ENCODE results near the gene WDR31. TPM values are rescaled to one million over a fixed set of nuclear protein-coding genes. Genes with fewer than 3 reads are reported as not detected.
"Not testable (repeated sequence)": the region's sequence is repeated elsewhere in the genome, so short reads cannot be mapped to it uniquely, and the experiment has no call there.

WDR31 gene
- total RNA-seq, 2 experiments from 2014 or later = 0.85 to 1.4 TPM

DNA sequence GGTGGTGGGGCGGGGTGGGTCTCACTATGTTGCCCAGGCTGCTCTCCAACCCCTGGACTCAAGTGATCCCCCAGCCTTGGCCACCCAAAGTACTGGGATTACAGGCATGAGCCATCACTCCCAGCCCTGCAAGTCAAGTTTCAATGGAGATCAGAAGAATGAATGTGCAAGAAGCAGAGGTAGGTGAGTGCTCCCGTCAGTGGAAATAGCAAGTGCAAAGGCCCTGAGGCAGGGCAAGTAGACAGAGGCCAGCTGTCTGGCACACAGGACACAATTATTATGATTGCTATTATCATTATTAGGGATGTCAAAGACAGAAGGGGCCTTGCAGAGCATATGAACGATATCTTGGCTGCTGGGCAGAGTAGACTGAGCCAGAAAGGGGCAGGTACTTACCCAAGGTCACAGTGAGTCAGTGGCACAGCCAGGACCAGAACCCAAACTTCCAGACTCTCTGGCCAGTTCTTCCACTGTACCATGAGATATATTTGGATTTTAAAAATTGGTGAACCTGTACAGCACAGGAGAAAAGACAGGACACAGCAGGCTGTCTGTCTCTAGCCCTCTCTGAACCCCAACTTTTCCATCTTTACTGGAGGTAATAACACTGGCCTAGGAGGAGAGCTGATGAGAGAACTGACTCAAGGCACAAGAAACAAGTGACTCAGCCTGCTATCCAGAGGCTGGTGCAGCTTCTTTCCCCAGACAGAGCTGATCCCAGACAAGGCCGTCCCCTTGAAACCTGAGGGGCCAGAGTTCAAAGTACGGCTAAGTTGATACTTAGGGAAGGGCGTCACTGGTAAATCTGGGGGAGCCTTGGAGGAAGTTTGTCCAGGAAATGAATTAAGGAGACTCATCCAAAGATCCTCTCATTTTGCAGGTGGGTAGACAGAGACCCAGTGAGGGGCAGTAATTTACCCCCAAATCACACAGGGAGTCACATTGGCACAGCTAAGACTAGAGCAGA, 35.3 kb upstream of the WDR31 start:
- Mint-ChIP-seq H3K9me3 (no peaks in the 10 kb centered on the region), H3K27me3 (no peaks in the 10 kb centered on the region), H3K36me3 (ENCODE audit: low read depth) (peaks cover 21% of the 10 kb centered on the region), H3K27ac (peak overlapping the region; percentile 52), H3K4me3 (peak overlapping the region; percentile 76), H3K4me1 (peaks cover 16% of the 10 kb centered on the region)
- no peak for DNase-seq
- ChIA-PET CTCF (interaction anchor here (1.0 kb wide), 1 partner anchor 30 kb away, joined by 3 read pairs; no protein-coding TSS in a partner anchor), POLR2A (interaction anchor here (1.9 to 2.3 kb wide), 3 partner anchors 27 to 35 kb away, joined by 7 to 25 read pairs (median 8); partner anchors contain the start of genes C9orf43, POLE3 and WDR31)

DNA sequence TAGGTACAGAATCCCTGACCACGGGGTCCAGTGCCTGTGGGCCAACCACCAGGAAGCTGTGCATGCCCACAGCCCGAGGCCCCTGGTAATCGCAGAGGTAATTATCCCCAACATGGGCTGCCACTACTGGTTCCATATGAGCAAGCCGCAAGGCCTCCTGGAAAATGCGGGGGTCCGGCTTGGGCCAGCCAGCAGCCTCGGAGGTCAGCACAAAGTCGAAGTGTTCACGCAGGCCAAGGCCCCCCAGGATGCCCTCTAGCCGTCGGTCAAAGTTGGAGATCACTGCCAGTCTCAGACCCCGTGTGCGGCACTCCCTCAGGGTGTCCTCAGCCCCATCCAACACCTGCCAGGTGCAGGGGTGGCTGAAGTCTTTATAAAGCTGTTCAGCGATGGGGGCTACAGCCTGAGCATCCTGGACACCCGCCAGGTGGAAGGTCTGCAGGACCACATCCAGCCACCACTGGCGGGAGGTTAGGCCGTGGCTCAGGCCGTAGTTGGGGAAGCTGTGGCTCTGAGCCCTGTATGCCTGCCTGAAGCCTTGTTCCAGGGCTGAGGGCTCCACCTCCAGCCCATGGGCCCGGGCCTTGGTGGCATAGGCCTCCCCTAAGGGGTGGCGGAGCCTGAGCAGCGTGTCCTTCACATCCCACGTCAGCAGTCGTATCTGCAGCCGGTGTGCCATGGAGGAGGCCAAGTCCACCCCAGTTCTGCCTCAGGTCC, 33.8 kb upstream of the WDR31 start:
- no peak overlapping the region for H3K4me3 Mint-ChIP-seq
- ChIA-PET POLR2A (interaction anchor here (0.6 to 0.7 kb wide), 2 partner anchors 23 to 98 kb away, joined by 3 read pairs; no protein-coding TSS in a partner anchor), CTCF (no interaction called here)
- no peaks in the 10 kb centered on the region for H3K27me3 Mint-ChIP-seq
- peaks cover 21% of the 10 kb centered on the region for H3K36me3 Mint-ChIP-seq (ENCODE audit: low read depth)
- H3K4me1 Mint-ChIP-seq = peaks cover 16% of the 10 kb centered on the region
- no peaks in the 10 kb centered on the region for H3K9me3 Mint-ChIP-seq
- H3K27ac Mint-ChIP-seq = no peak overlapping the region
- no peak for DNase-seq

DNA sequence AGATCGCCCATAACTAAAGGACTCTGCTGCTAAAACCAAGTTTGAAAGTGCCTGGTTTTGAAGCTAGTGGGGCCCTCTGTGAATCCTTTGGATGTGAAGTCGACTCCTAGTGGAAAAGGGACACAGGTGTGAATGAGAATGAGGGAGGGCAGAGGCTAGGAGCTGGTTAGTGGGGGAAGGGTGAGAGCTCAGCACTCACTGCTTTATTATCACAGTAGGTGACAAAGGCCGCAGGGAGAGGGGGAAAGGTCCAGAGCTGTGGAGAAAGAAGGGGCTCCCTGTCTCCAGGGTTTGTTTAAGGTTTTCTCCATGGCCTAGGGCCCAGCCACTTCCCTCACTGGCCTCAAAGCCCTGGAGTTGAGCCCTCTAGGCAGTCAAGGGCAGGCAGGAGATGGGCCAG, 33.2 kb upstream of the WDR31 start:
- DNase-seq = no peak
- Mint-ChIP-seq H3K4me3 (no peak overlapping the region), H3K4me1 (peaks cover 16% of the 10 kb centered on the region), H3K27ac (no peak overlapping the region), H3K36me3 (ENCODE audit: low read depth) (peaks cover 21% of the 10 kb centered on the region), H3K27me3 (no peaks in the 10 kb centered on the region), H3K9me3 (no peaks in the 10 kb centered on the region)
- CTCF ChIA-PET = no interaction called here
- POLR2A ChIA-PET = interaction anchor here (1.5 kb wide), 1 partner anchor 37 kb away, joined by 3 read pairs; the partner anchor contains the start of genes C9orf43 and POLE3

DNA sequence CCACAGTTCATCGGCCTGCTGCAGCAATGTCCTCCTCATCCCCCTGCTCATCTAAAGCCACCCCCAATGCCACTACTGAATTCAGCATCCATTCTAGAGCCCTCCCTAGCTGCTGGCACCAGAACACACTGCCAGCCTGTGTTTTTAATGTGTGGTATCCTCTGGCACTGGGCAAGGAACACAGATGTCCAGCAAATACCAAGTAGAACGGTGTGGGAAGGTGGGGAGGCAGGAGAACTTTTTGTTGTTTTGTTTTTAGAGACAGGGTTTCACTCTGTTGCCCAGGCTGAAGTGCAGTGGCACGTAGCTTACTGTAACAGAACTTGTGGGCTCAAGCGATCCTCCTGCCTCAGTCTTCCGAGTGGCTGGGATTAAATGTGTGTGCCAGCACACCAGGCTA, 32.0 kb upstream of the WDR31 start:
- H3K27me3 Mint-ChIP-seq = no peaks in the 10 kb centered on the region
- ChIA-PET CTCF (no interaction called here), POLR2A (interaction anchor here (0.9 to 1.5 kb wide), 2 partner anchors 22 to 38 kb away, joined by 3 read pairs; partner anchors contain the start of genes C9orf43 and POLE3)
- no peaks in the 10 kb centered on the region for H3K9me3 Mint-ChIP-seq
- peaks cover 21% of the 10 kb centered on the region for H3K36me3 Mint-ChIP-seq (ENCODE audit: low read depth)
- H3K27ac Mint-ChIP-seq = no peak overlapping the region
- no peak for DNase-seq
- H3K4me1 Mint-ChIP-seq = peaks cover 14% of the 10 kb centered on the region
- no peak overlapping the region for H3K4me3 Mint-ChIP-seq

DNA sequence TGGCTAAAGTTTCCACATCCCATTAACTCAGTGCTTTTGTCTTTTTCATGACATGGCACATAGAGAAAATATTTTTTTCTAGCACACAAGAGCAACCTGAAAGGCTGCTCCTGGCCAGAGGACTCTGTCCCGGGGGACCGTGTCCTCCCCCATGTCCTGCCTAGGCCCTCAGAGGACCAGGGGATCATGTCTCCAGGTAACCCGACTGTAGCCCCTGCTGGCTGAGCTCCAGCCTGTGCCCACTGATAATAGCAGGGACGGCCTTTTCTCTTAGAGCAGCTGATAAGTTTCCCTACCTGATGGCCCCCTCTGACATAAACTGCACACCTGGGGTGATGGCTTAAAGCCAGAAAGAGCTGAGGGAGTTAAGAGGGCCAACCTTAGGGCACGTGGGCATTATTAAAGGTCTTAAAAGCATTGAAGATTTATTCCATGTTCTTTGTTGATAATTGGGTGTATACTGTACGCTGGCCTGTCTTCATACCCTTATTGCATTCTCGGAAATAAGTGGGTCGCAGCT, 30.8 kb upstream of the WDR31 start:
- H3K4me1 Mint-ChIP-seq = peaks cover 13% of the 10 kb centered on the region
- H3K27me3 Mint-ChIP-seq = no peaks in the 10 kb centered on the region
- no peaks in the 10 kb centered on the region for H3K9me3 Mint-ChIP-seq
- DNase-seq = no peak
- H3K27ac Mint-ChIP-seq = no peak overlapping the region
- CTCF ChIA-PET = no interaction called here
- H3K36me3 Mint-ChIP-seq (ENCODE audit: low read depth) = peaks cover 21% of the 10 kb centered on the region
- H3K4me3 Mint-ChIP-seq = no peak overlapping the region
- POLR2A ChIA-PET = no interaction called here

DNA sequence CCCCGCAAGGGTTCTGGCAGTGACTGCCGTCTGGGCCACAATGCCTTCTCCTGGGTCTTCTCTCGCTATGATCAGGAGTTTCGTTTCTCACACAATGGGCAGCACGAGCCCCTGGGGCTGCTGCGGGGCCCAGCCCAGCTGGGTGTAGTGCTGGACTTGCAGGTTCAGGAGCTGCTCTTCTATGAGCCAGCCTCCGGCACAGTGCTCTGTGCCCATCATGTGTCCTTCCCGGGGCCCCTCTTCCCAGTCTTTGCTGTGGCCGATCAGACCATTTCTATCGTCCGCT, 29.7 kb upstream of the WDR31 start:
- peaks cover 3% of the 10 kb centered on the region for H3K4me1 Mint-ChIP-seq
- DNase-seq = no peak
- no peak overlapping the region for H3K27ac Mint-ChIP-seq
- no peak overlapping the region for H3K4me3 Mint-ChIP-seq
- no peaks in the 10 kb centered on the region for H3K27me3 Mint-ChIP-seq
- ChIA-PET CTCF (interaction anchor here (0.6 kb wide), 1 partner anchor 27 kb away, joined by 3 read pairs; no protein-coding TSS in a partner anchor), POLR2A (no interaction called here)
- H3K9me3 Mint-ChIP-seq = no peaks in the 10 kb centered on the region
- peaks cover 13% of the 10 kb centered on the region for H3K36me3 Mint-ChIP-seq (ENCODE audit: low read depth)

DNA sequence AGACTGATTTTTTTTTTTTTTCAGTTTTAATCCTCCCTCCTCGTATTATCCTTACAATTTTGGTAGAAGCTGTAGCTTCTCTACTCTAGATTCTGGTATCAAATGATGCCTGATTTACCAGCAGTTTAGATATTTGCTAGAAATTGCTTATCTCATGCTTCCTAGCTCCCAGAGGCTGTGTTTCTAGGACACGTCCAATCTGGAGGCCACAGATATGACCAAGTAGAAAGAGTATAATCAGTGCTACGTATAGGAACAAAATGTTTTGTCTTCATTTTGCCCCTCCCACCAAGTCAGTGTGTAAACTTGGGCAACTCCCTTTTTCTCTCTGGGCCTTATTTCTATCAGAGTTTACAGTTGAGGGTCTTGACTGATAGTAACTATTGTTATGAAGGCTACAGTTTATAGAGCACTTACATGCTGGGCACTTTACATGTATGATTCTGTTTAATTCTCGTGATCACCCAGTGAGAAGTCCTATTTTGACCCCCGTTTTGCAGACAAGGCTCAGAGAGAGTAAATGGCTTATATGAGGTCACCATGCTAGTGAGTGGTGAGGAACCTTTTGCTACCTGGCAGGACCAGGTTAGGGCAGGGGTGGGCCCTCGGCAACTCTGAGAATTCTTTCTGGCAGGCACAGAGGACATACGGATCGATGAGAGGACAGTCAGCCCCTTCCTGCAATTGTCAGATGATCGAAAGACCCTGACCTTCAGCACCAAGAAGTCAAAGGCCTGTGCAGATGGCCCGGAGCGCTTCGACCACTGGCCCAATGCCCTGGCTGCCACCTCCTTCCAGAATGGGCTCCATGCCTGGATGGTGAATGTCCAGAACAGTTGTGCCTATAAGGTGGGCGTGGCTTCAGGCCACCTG, 29.1 kb upstream of the WDR31 start:
- ChIA-PET CTCF (no interaction called here), POLR2A (no interaction called here)
- H3K36me3 Mint-ChIP-seq (ENCODE audit: low read depth) = peaks cover 10% of the 10 kb centered on the region
- H3K4me3 Mint-ChIP-seq = no peak overlapping the region
- H3K27ac Mint-ChIP-seq = no peak overlapping the region
- H3K4me1 Mint-ChIP-seq = no peaks in the 10 kb centered on the region
- no peaks in the 10 kb centered on the region for H3K9me3 Mint-ChIP-seq
- DNase-seq = no peak
- H3K27me3 Mint-ChIP-seq = no peaks in the 10 kb centered on the region

DNA sequence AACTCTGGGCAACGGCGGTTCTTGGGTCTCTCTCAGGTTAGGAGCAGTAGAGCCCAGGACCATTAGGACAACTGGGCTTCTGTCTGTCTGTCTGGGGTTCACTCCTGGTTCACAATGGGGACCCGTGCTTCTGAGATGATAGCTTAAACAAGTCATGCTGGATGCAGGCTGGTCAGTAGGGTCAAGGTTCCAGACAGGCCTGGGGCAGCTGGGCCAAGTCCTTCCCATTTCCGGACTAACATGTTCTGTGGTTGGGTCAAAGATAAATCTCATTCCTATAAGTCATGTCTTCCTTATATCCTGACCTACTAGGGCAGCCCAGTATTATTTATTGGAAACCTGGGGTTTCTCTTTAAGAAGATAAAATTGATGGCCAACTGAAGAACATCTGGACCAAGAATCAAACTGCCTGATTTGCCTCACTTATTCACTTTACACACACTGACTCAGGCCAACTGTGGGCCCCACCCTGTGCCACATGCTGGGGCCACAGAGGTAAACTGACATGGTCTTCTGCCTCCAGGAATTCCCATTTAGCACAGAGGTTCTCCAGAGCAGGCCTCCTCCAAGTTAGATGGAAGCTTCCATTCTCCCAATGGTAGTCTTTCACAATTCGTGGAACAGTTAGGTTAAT, 28.4 kb upstream of the WDR31 start:
- Mint-ChIP-seq H3K4me3 (no peak overlapping the region), H3K9me3 (no peaks in the 10 kb centered on the region), H3K4me1 (no peaks in the 10 kb centered on the region), H3K36me3 (ENCODE audit: low read depth) (peaks cover 9% of the 10 kb centered on the region), H3K27me3 (no peaks in the 10 kb centered on the region), H3K27ac (no peak overlapping the region)
- POLR2A ChIA-PET = interaction anchor here (1.5 kb wide), 1 partner anchor 8 kb away, joined by 5 read pairs; the partner anchor contains the start of gene HDHD3
- CTCF ChIA-PET = interaction anchor here (0.7 to 1.0 kb wide), 2 partner anchors 20 to 218 kb away, joined by 3 to 4 read pairs; partner anchors contain the start of gene SLC31A2
- DNase-seq = no peak

DNA sequence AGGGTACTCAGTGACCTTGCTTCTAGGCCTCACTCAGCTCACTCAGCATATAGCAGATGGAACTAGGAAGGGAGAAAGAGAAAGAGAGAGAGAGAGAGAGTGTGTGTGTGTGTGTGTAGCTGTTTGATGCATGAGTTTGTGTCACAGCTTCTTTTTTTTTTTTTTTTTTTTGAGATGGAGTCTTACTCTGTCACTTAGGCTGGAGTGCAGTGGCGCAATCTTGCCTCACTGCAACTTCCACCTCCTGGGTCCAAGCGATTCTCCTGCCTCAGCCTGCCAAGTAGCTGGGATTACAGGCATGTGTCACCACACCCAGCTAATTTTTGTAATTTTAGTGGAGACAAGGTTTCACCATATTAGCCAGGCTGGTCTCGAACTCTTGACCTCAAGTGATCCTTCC, 25.6 kb upstream of the WDR31 start:
- H3K27ac Mint-ChIP-seq; H3K27me3 Mint-ChIP-seq; H3K4me1 Mint-ChIP-seq; H3K36me3 Mint-ChIP-seq (ENCODE audit: low read depth); H3K4me3 Mint-ChIP-seq; H3K9me3 Mint-ChIP-seq; POLR2A ChIA-PET; DNase-seq: not testable (repeated sequence)
- CTCF ChIA-PET = interaction anchor here (0.6 to 1.8 kb wide), 2 partner anchors 15 to 16 kb away, joined by 3 to 4 read pairs; partner anchors contain the start of gene BSPRY

DNA sequence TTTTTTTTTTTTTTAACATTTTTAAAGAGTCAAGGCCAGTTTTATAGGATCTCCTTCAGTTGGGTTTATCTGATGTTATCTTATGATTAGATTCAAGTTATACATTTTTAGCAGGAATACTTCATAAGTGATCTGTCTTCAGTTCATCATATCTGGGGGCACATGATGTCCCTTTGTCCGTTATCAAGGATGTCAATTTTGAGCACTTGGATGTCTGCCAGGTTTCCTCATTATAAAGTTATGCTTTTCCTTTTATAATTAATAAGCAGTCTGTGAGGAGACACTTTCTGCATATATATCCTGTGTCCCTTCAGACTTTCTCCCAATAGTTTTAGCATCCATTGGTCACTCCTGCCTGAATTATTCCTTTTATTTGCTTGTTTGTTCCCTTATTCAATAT, 24.9 kb upstream of the WDR31 start:
- H3K27ac Mint-ChIP-seq = no peak overlapping the region
- H3K4me1 Mint-ChIP-seq = peaks cover 3% of the 10 kb centered on the region
- H3K27me3 Mint-ChIP-seq = no peaks in the 10 kb centered on the region
- DNase-seq = no peak
- H3K36me3 Mint-ChIP-seq (ENCODE audit: low read depth) = no peaks in the 10 kb centered on the region
- ChIA-PET CTCF (interaction anchor here (0.5 to 1.8 kb wide), 5 partner anchors 12 to 90 kb away, joined by 3 to 5 read pairs (median 3); partner anchors contain the start of gene BSPRY), POLR2A (no interaction called here)
- H3K4me3 Mint-ChIP-seq = no peak overlapping the region
- no peaks in the 10 kb centered on the region for H3K9me3 Mint-ChIP-seq

DNA sequence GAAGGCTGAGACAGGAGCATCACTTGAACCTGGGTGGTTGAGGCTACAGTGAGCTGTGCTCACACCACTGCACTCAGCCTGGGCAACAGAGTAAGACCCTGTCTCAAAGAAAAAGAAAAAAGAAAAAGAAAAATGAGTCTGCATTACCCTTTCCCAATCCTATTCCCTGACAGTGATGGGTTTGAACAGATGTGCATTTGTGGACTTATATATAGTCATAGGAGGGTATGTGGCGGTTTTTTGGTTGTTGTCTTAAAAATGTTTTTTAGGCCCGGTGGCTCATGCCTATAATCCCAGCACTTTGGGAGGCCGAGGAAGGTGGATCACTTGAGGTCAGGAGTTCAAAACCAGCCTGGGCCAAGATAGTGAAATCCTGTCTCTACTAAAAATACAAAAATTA, 23.3 kb upstream of the WDR31 start:
- H3K9me3 Mint-ChIP-seq = no peaks in the 10 kb centered on the region
- H3K4me1 Mint-ChIP-seq = peaks cover 3% of the 10 kb centered on the region
- H3K36me3 Mint-ChIP-seq (ENCODE audit: low read depth) = no peaks in the 10 kb centered on the region
- ChIA-PET POLR2A (interaction anchor here (0.6 kb wide), 1 partner anchor 11 kb away, joined by 3 read pairs; no protein-coding TSS in a partner anchor), CTCF (interaction anchor here (0.6 kb wide), 1 partner anchor 293 kb away, joined by 3 read pairs; no protein-coding TSS in a partner anchor)
- no peak overlapping the region for H3K4me3 Mint-ChIP-seq
- DNase-seq = no peak
- no peaks in the 10 kb centered on the region for H3K27me3 Mint-ChIP-seq
- no peak overlapping the region for H3K27ac Mint-ChIP-seq
